Lower leg skin (tissue), 4 donors: ENCODE data around the gene LRRC66. TPM values are rescaled to one million over a fixed set of nuclear protein-coding genes. Genes with fewer than 3 reads are reported as not detected.

ENCODE experiments used
- DNase-seq, 2 donors: peaks; one replicate each; pipeline ENCODE4 v3.0.0-alpha.2; 2019; ENCODE audit warnings: low spot score in 2 of 2
- H3K4me3 ChIP-seq: fragments of 200-600 bp; sonication (generic); 2 replicates; pipeline ENCODE4 v1.5.1; 2017; ENCODE audit warnings: mild to moderate bottlenecking, low read depth; ENCODE audit not compliant: poor library complexity, severe bottlenecking
- CTCF ChIP-seq, 3 donors: fragments of 450-650 bp; IDR thresholded peaks; one replicate each; pipeline ENCODE4 v1.5.1; 2016; ENCODE audit warnings: antibody characterized with exemption in 3 of 3, mild to moderate bottlenecking in 3 of 3, moderate library complexity in 2 of 3
- POLR2A ChIP-seq, 2 donors: fragments of 450-650 bp; IDR thresholded peaks; one replicate each; pipeline ENCODE4 v1.6.1; 2016 to 2017; ENCODE audit warnings: antibody characterized with exemption in 2 of 2, mild to moderate bottlenecking in 1 of 2, moderate library complexity in 1 of 2
- WGBS, 2 donors: methylation state at CpG; one replicate each; pipeline ENCODE4 v1.1.5; 2018; 5-methylcytosine and 5-hydroxymethylcytosine counted together
- intact Hi-C: fragments of 100-400 bp; cut with DNase I; formaldehyde crosslinking; loops from one replicate; pipeline ENCODE4 v1.15.0; 2023; ENCODE audit warnings: low total_unique reads
- total RNA-seq, 4 donors: library from RNA; depleted of rRNA; stranded (reverse); fragments of >200 nt; gene quantifications; one replicate each; pipeline ENCODE4 v1.1.0, GENCODE V29; 2016

Gene LRRC66
- total RNA-seq, 4 donors from 2014 or later = not detected

- WGBS, 2 donors = 15 to 32% methylated on average over 7 of the region's 7 CpGs
Observed at GRCh38 chr4:52052475-52052780, 32.3 kb upstream of the LRRC66 start.

GRCh38 chr4:52051615-52052474, 31.7 kb upstream of the LRRC66 start:
- TF ChIP-seq POLR2A (IDR thresholded peaks at IDR 0.05) (no peak), CTCF (IDR thresholded peaks at IDR 0.05) (no peak)
- peak overlapping the region; percentile 55 for H3K4me3 ChIP-seq
- peak; percentile 45 to 86 for DNase-seq
- intact Hi-C loops = no loop called here
- 4 to 9% methylated on average over 43 to 46 of the region's 46 CpGs for WGBS, 2 donors

More at GRCh38 chr4:52052475-52052780, 32.3 kb upstream of the LRRC66 start:
- no peak for DNase-seq
- TF ChIP-seq CTCF (IDR thresholded peaks at IDR 0.05) (no peak), POLR2A (IDR thresholded peaks at IDR 0.05) (no peak)
- no peak overlapping the region for H3K4me3 ChIP-seq
- intact Hi-C loops = no loop called here

- peak within 1 kb of the TSS; percentile 55 for H3K4me3 ChIP-seq
- 2 to 7% methylated on average over 16 to 40 of the region's 44 CpGs for WGBS, 2 donors
- TF ChIP-seq POLR2A (IDR thresholded peaks at IDR 0.05) (no peak), CTCF (IDR thresholded peaks at IDR 0.05) (no peak)
- intact Hi-C loops = no loop called here
- peak in 1 of 2 donors; percentile 83 for DNase-seq
Observed at GRCh38 chr4:52051213-52051614, 31.1 kb upstream of the LRRC66 start, which contains the start of gene SPATA18. Gene SPATA18 (plus strand): TSS chr4:52051304. CDS start chr4:52051705, 401 bp downstream.

GRCh38 chr4:52049266-52049665, 29.1 kb upstream of the LRRC66 start:
- TF ChIP-seq POLR2A (IDR thresholded peaks at IDR 0.05) (no peak), CTCF (IDR thresholded peaks at IDR 0.05) (no peak)
- H3K4me3 ChIP-seq = no peak overlapping the region
- 81 to 95% methylated on average over 5 of the region's 5 CpGs for WGBS, 2 donors
- DNase-seq = no peak
- intact Hi-C loops = no loop called here

GRCh38 chr4:52045028-52045427, 24.9 kb upstream of the LRRC66 start:
- TF ChIP-seq CTCF (IDR thresholded peaks at IDR 0.05) (no peak), POLR2A (IDR thresholded peaks at IDR 0.05) (no peak)
- DNase-seq = no peak
- no peak overlapping the region for H3K4me3 ChIP-seq
- 91 to 100% methylated on average over 1 of the region's 1 CpG for WGBS, 2 donors
- intact Hi-C loops = no loop called here
